Hair follicular keratinocyte (primary cell): ENCODE measurements around the gene EPM2A. TPM values are rescaled to one million over a fixed set of nuclear protein-coding genes. Genes with fewer than 3 reads are reported as not detected.

Experiments used
- total RNA-seq: library from RNA; depleted of rRNA; stranded (reverse); fragments of >200 nt; gene quantifications from 2 replicates; pipeline ENCODE4 v1.2.3, GENCODE V29; 2015

EPM2A gene
- total RNA-seq = 4.5 and 8.9 TPM in 2 replicates

GRCh38 chr6:145735356-145736165 lies at the start of gene EPM2A:
TSS of gene EPM2A (minus strand) at chr6:145735520. CDS start at chr6:145735498, 22 bp downstream.

Other genes starting within 250 kb of the EPM2A start
- gene FBXO30, start 79.3 kb upstream of the EPM2A start, total RNA-seq = 5.2 and 6.2 TPM in 2 replicates
- gene SHPRH, start 228.8 kb upstream of the EPM2A start, total RNA-seq = 5.9 and 6.2 TPM in 2 replicates